HepG2 (cell line): ENCODE measurements around the gene RNF213. TPM values are rescaled to one million over a fixed set of nuclear protein-coding genes. Genes with fewer than 3 reads are reported as not detected.

Source experiments
- CBFB ChIP-seq: sonication (generic); formaldehyde crosslinking; IDR thresholded peaks from 2 replicates; pipeline ENCODE4 v1.4.0; 2020; ENCODE audit warnings: missing genetic modification reagents
- CEBPZ ChIP-seq: IDR thresholded peaks from 2 replicates; pipeline ENCODE4 v1.6.1; 2012; ENCODE audit warnings: low read length, improper control_type of control experiment
- CHCHD3 ChIP-seq: sonication (generic); formaldehyde crosslinking; IDR thresholded peaks from 2 replicates; pipeline ENCODE4 v1.8.0; 2022; ENCODE audit warnings: mild to moderate bottlenecking, missing genetic modification reagents, moderate library complexity
- DNMT1 ChIP-seq: sonication (generic); formaldehyde crosslinking; IDR thresholded peaks from 2 replicates; pipeline ENCODE4 v1.5.1; 2020; ENCODE audit warnings: mild to moderate bottlenecking, missing genetic modification reagents
- ESRRA ChIP-seq: sonication (generic); formaldehyde crosslinking; IDR thresholded peaks from 2 replicates; pipeline ENCODE4 v1.5.1; 2020; ENCODE audit warnings: mild to moderate bottlenecking, low read depth, missing genetic modification reagents
- ETV5 ChIP-seq: IDR thresholded peaks from 2 replicates; pipeline ENCODE4 v1.6.1; 2018; ENCODE audit warnings: missing biosample characterization, missing genetic modification reagents, inconsistent platforms, borderline replicate concordance
- LBX2 ChIP-seq: sonication (generic); formaldehyde crosslinking; IDR thresholded peaks from 2 replicates; pipeline ENCODE4 v1.5.0; 2020; ENCODE audit warnings: missing genetic modification reagents, mild to moderate bottlenecking, borderline replicate concordance
- MZF1 ChIP-seq: sonication (generic); formaldehyde crosslinking; IDR thresholded peaks from 2 replicates; pipeline ENCODE4 v1.8.1; 2023; ENCODE audit warnings: mild to moderate bottlenecking, missing genetic modification reagents, borderline replicate concordance
- NCOA5 ChIP-seq: sonication (generic); formaldehyde crosslinking; IDR thresholded peaks from 2 replicates; pipeline ENCODE4 v1.4.0; 2020; ENCODE audit warnings: missing genetic modification reagents
- PAF1 ChIP-seq: IDR thresholded peaks from 2 replicates; pipeline ENCODE4 v1.6.1; 2016; ENCODE audit warnings: missing genetic modification reagents, missing compliant biosample characterization
- PHF20 ChIP-seq: sonication (generic); formaldehyde crosslinking; IDR thresholded peaks from 2 replicates; pipeline ENCODE4 v1.5.0; 2020; ENCODE audit warnings: mild to moderate bottlenecking, missing genetic modification reagents
- POLR2AphosphoS2 ChIP-seq: IDR thresholded peaks from 2 replicates; pipeline ENCODE4 v1.6.1; 2011; ENCODE audit warnings: low read depth, low read length, improper control_type of control experiment
- POLR2AphosphoS5 ChIP-seq: IDR thresholded peaks from 2 replicates; pipeline ENCODE4 v1.6.1; 2012; ENCODE audit warnings: low read depth, low read length
- SCMH1 ChIP-seq: sonication (generic); formaldehyde crosslinking; IDR thresholded peaks from 2 replicates; pipeline ENCODE4 v1.9.0; 2021; ENCODE audit warnings: missing genetic modification reagents, mild to moderate bottlenecking, borderline replicate concordance
- TRIM22 ChIP-seq: fragments of 450-650 bp; IDR thresholded peaks from 2 replicates; pipeline ENCODE4 v1.6.1; 2017
- ZBTB20 ChIP-seq: sonication (generic); formaldehyde crosslinking; IDR thresholded peaks from 2 replicates; pipeline ENCODE4 v1.8.1; 2023; ENCODE audit warnings: missing genetic modification reagents, low read depth, mild to moderate bottlenecking, borderline replicate concordance
- ZC3H4 ChIP-seq: sonication (generic); formaldehyde crosslinking; IDR thresholded peaks from 2 replicates; pipeline ENCODE4 v1.4.0; 2020; ENCODE audit warnings: missing genetic modification reagents, borderline replicate concordance
- ZFP36 ChIP-seq: fragments of 150-350 bp; IDR thresholded peaks from 2 replicates; pipeline ENCODE4 v1.6.1; 2018; ENCODE audit warnings: borderline replicate concordance, low read length, low read depth; ENCODE audit not compliant: partially characterized antibody
- ZNF335 ChIP-seq: sonication (generic); formaldehyde crosslinking; IDR thresholded peaks from 2 replicates; pipeline ENCODE4 v1.4.0; 2020; ENCODE audit warnings: missing genetic modification reagents
- ZNF605 ChIP-seq: sonication (generic); formaldehyde crosslinking; IDR thresholded peaks from 2 replicates; pipeline ENCODE4 v1.8.0; 2022; ENCODE audit warnings: mild to moderate bottlenecking, missing genetic modification reagents
- ZNF629 ChIP-seq: sonication (generic); formaldehyde crosslinking; conservative IDR thresholded peaks from 2 replicates; pipeline ENCODE4 v1.5.0; 2020; ENCODE audit warnings: missing genetic modification reagents
- ZNF749 ChIP-seq: sonication (generic); formaldehyde crosslinking; IDR thresholded peaks from 2 replicates; pipeline ENCODE4 v1.8.0; 2022; ENCODE audit warnings: mild to moderate bottlenecking, missing genetic modification reagents, moderate library complexity, borderline replicate concordance
- ZNF781 ChIP-seq: sonication (generic); formaldehyde crosslinking; IDR thresholded peaks from 2 replicates; pipeline ENCODE4 v1.5.1; 2020; ENCODE audit warnings: borderline replicate concordance, mild to moderate bottlenecking, missing genetic modification reagents; ENCODE audit errors: not compliant biosample characterization
- polyA plus RNA-seq, 8 experiments: library from polyadenylated mRNA; depleted of rRNA in 3 of 8; stranded (reverse) in 7 of 8; unstranded in 1 of 8; fragments of >200 nt; fragmentation: Illumina TruSeq in 4 of 8; extraction: Trizol in 4 of 8; gene quantifications; 2 replicates each; pipeline versions ENCODE4 v1.2.1 to v1.2.3, GENCODE V29; 2011 to 2016; ENCODE audit warnings: low read depth in 4 of 8, missing spikeins in 1 of 8, mixed read lengths in 1 of 8; ENCODE audit not compliant: insufficient read depth in 1 of 8
- total RNA-seq, 5 experiments: library from RNA; depleted of rRNA; stranded (reverse); fragments of >200 nt; fragmentation: Illumina TruSeq; extraction: Trizol; gene quantifications; 2 replicates each; pipeline ENCODE4 v1.2.3, GENCODE V29; 2016; ENCODE audit warnings: low read depth in 1 of 5
- TF ChIP-seq, protein P1 (sequence below): IDR thresholded peaks from 2 replicates; pipeline ENCODE4 v1.6.1; 2016; ENCODE audit warnings: mild to moderate bottlenecking

The RNF213 gene
- total and polyA plus RNA-seq, 2 of the 13 experiments (the other 11 are each of a cell fraction or from before 2014, with no cell fraction given), result 38.6 to 38.7 TPM

GRCh38 chr17:80220054-80220735 is 40.5 kb upstream of the RNF213 start, which contains the start of the genes SGSH and SLC26A11 (continued):
- TF ChIP-seq CEBPZ (no peak), ZNF629 (CRISPR knock-in tag) (no peak), CBFB (peak; percentile 26; the same call in 1 of the 2 replicates), ZNF605 (CRISPR knock-in tag) (0 out of 2 replicates have a peak, but pooled peaks have one; percentile 13), TRIM22 (no peak), POLR2AphosphoS5 (peak; percentile 77), POLR2AphosphoS2 (no peak), ZFP36 (no peak), ZBTB20 (CRISPR knock-in tag) (0 out of 2 replicates have a peak, but pooled peaks have one; percentile 64), NCOA5 (CRISPR knock-in tag) (no peak), ZNF335 (peak; percentile 96), ZC3H4 (CRISPR knock-in tag) (peak; percentile 61; the same call in 1 of the 2 replicates), ZNF781 (CRISPR knock-in tag) (no peak), PAF1 (CRISPR knock-in tag) (no peak), ETV5 (CRISPR knock-in tag) (peak; percentile 37; the same call in 1 of the 2 replicates), ESRRA (CRISPR knock-in tag) (peak; percentile 66; the same call in 1 of the 2 replicates), ZNF749 (CRISPR knock-in tag) (peak; percentile 89), SCMH1 (CRISPR knock-in tag) (no peak), MZF1 (no peak), PHF20 (CRISPR knock-in tag) (peak; percentile 52), LBX2 (CRISPR knock-in tag) (no peak), DNMT1 (CRISPR knock-in tag) (0 out of 2 replicates have a peak, but pooled peaks have one; percentile 56), CHCHD3 (CRISPR knock-in tag) (0 out of 2 replicates have a peak, but pooled peaks have one; percentile 28)
- TF ChIP-seq, protein P1, sequence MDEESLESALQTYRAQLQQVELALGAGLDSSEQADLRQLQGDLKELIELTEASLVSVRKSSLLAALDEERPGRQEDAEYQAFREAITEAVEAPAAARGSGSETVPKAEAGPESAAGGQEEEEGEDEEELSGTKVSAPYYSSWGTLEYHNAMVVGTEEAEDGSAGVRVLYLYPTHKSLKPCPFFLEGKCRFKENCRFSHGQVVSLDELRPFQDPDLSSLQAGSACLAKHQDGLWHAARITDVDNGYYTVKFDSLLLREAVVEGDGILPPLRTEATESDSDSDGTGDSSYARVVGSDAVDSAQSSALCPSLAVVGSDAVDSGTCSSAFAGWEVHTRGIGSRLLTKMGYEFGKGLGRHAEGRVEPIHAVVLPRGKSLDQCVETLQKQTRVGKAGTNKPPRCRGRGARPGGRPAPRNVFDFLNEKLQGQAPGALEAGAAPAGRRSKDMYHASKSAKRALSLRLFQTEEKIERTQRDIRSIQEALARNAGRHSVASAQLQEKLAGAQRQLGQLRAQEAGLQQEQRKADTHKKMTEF, result peak; percentile 42; the same call in 1 of the 2 replicates
